HEK293 (cell line): ENCODE measurements around the gene NELL1.

Source experiments
- CTCF ChIA-PET: fragments of 350-600 bp; formaldehyde crosslinking; extraction: SDS; loops from one replicate; lab custom pipeline; 2021; ENCODE audit warnings: antibody characterized with exemption; lab: Yijun Ruan, JAX
- POLR2A ChIA-PET: fragments of 300-600 bp; formaldehyde crosslinking; extraction: SDS; loops from one replicate; lab custom pipeline; 2020; ENCODE audit warnings: antibody characterized with exemption, inconsistent platforms; lab: Yijun Ruan, JAX
- H3K27ac ChIP-seq: fragments of 200-500 bp; sonication (Bioruptor generic); 2 replicates; pipeline ENCODE4 v1.5.1; 2014; ENCODE audit warnings: low read depth, low read length, control low read depth, inconsistent platforms; ENCODE audit errors: extremely low read depth
- H3K36me3 ChIP-seq, 2 experiments: fragments of 200-500 bp in 1 of 2; sonication (Bioruptor generic) in 1 of 2; 1 replicate in 1 of 2; 2 replicates in 1 of 2; pipeline ENCODE4 v1.5.1; 2014 to 2017; ENCODE audit warnings: inconsistent platforms in 2 of 2, low read length in 2 of 2; ENCODE audit not compliant: control insufficient read depth in 2 of 2, insufficient read depth in 1 of 2
- H3K4me1 ChIP-seq: fragments of 200-500 bp; sonication (Bioruptor generic); 2 replicates; pipeline ENCODE4 v1.5.1; 2014; ENCODE audit warnings: mild to moderate bottlenecking, low read length, inconsistent platforms; ENCODE audit not compliant: control insufficient read depth, insufficient read depth
- H3K4me3 ChIP-seq: 2 replicates; pipeline ENCODE4 v1.5.1; 2011; ENCODE audit warnings: low read depth, mild to moderate bottlenecking, control low read depth, low read length, moderate library complexity
- H3K9me3 ChIP-seq: fragments of 200-500 bp; sonication (Bioruptor generic); 2 replicates; pipeline ENCODE4 v1.5.1; 2014; ENCODE audit warnings: low read depth, low read length, inconsistent platforms; ENCODE audit not compliant: control insufficient read depth, insufficient read depth
- BCL11B ChIP-seq: fragments of 450-650 bp; formaldehyde crosslinking; IDR thresholded peaks from 2 replicates; pipeline ENCODE4 v1.5.1; 2016; ENCODE audit warnings: low read depth, missing biosample characterization, missing genetic modification characterization
- GLI4 ChIP-seq: fragments of 450-650 bp; formaldehyde crosslinking; IDR thresholded peaks from 2 replicates; pipeline ENCODE4 v1.5.1; 2016; ENCODE audit warnings: missing biosample characterization, missing genetic modification characterization
- MEIS1 ChIP-seq: sonication (generic); formaldehyde crosslinking; IDR thresholded peaks from 2 replicates; pipeline ENCODE4 v1.8.1; 2022; ENCODE audit warnings: missing genetic modification reagents, mild to moderate bottlenecking, borderline replicate concordance
- ZBTB1 ChIP-seq: fragments of 450-650 bp; formaldehyde crosslinking; IDR thresholded peaks from 2 replicates; pipeline ENCODE4 v1.5.1; 2016; ENCODE audit warnings: missing biosample characterization, missing genetic modification characterization
- ZBTB17 ChIP-seq: fragments of 450-650 bp; formaldehyde crosslinking; IDR thresholded peaks from 2 replicates; pipeline ENCODE4 v1.5.1; 2016; ENCODE audit warnings: missing biosample characterization, missing genetic modification characterization
- ZBTB48 ChIP-seq: fragments of 450-650 bp; formaldehyde crosslinking; IDR thresholded peaks from 2 replicates; pipeline ENCODE4 v1.5.1; 2016; ENCODE audit warnings: missing biosample characterization, missing genetic modification characterization
- ZNF112 ChIP-seq: fragments of 450-650 bp; formaldehyde crosslinking; IDR thresholded peaks from 2 replicates; pipeline ENCODE4 v1.5.0; 2017; ENCODE audit warnings: missing biosample characterization, missing genetic modification characterization
- ZNF140 ChIP-seq: fragments of 450-650 bp; formaldehyde crosslinking; IDR thresholded peaks from 2 replicates; pipeline ENCODE4 v1.5.1; 2016; ENCODE audit warnings: missing biosample characterization, missing genetic modification characterization
- ZNF16 ChIP-seq: fragments of 450-650 bp; formaldehyde crosslinking; IDR thresholded peaks from 2 replicates; pipeline ENCODE4 v1.5.1; 2016; ENCODE audit warnings: low read depth, missing biosample characterization, missing genetic modification characterization
- ZNF184 ChIP-seq: fragments of 450-650 bp; IDR thresholded peaks from 2 replicates; pipeline ENCODE4 v1.5.1; 2018; ENCODE audit warnings: missing biosample characterization, mild to moderate bottlenecking, missing genetic modification characterization
- ZNF2 ChIP-seq: fragments of 450-650 bp; formaldehyde crosslinking; IDR thresholded peaks from 2 replicates; pipeline ENCODE4 v1.5.1; 2016; ENCODE audit warnings: missing biosample characterization, missing genetic modification characterization
- ZNF292 ChIP-seq: fragments of 450-650 bp; formaldehyde crosslinking; IDR thresholded peaks from 2 replicates; pipeline ENCODE4 v1.5.1; 2016; ENCODE audit warnings: low read depth, missing biosample characterization, missing genetic modification characterization, borderline replicate concordance
- ZNF366 ChIP-seq: fragments of 450-650 bp; formaldehyde crosslinking; conservative IDR thresholded peaks from 2 replicates; pipeline ENCODE4 v1.5.1; 2016; ENCODE audit warnings: missing biosample characterization, missing genetic modification characterization
- ZNF416 ChIP-seq: fragments of 450-650 bp; formaldehyde crosslinking; IDR thresholded peaks from 2 replicates; pipeline ENCODE4 v1.5.1; 2016; ENCODE audit warnings: missing biosample characterization, missing genetic modification characterization
- ZNF423 ChIP-seq: fragments of 450-650 bp; formaldehyde crosslinking; IDR thresholded peaks from 2 replicates; pipeline ENCODE4 v1.5.1; 2016; ENCODE audit warnings: missing biosample characterization, missing genetic modification characterization
- ZNF473 ChIP-seq: fragments of 450-650 bp; formaldehyde crosslinking; IDR thresholded peaks from 2 replicates; pipeline ENCODE4 v1.5.1; 2017; ENCODE audit warnings: missing biosample characterization, missing genetic modification characterization
- ZNF600 ChIP-seq: fragments of 450-650 bp; formaldehyde crosslinking; IDR thresholded peaks from 2 replicates; pipeline ENCODE4 v1.5.1; 2016; ENCODE audit warnings: missing biosample characterization, missing genetic modification characterization
- ZNF621 ChIP-seq: fragments of 450-650 bp; formaldehyde crosslinking; IDR thresholded peaks from 2 replicates; pipeline ENCODE4 v1.5.1; 2017; ENCODE audit warnings: missing biosample characterization, missing genetic modification characterization
- TF ChIP-seq, protein P1 (sequence below): fragments of 450-650 bp; formaldehyde crosslinking; IDR thresholded peaks from 2 replicates; pipeline ENCODE4 v1.5.1; 2016; ENCODE audit warnings: missing biosample characterization, missing genetic modification characterization
- TF ChIP-seq, protein P2 (sequence below): fragments of 450-650 bp; formaldehyde crosslinking; IDR thresholded peaks from 2 replicates; pipeline ENCODE4 v1.5.1; 2016; ENCODE audit warnings: missing biosample characterization, missing genetic modification characterization
- TF ChIP-seq, protein P3 (sequence below): fragments of 450-650 bp; formaldehyde crosslinking; IDR thresholded peaks from 2 replicates; pipeline ENCODE4 v1.5.1; 2016; ENCODE audit warnings: missing biosample characterization, missing genetic modification characterization
- TF ChIP-seq, protein P4 (sequence below): fragments of 450-650 bp; formaldehyde crosslinking; IDR thresholded peaks from 2 replicates; pipeline ENCODE4 v1.5.1; 2017; ENCODE audit warnings: missing biosample characterization, missing genetic modification characterization
- TF ChIP-seq, protein P5 (sequence below): fragments of 450-650 bp; formaldehyde crosslinking; IDR thresholded peaks from 2 replicates; pipeline ENCODE4 v1.5.1; 2016; ENCODE audit warnings: missing biosample characterization, missing genetic modification characterization
- TF ChIP-seq, protein P6 (sequence below): fragments of 450-650 bp; formaldehyde crosslinking; IDR thresholded peaks from 2 replicates; pipeline ENCODE4 v1.5.1; 2016; ENCODE audit warnings: missing biosample characterization, missing genetic modification characterization

Gene NELL1

DNA sequence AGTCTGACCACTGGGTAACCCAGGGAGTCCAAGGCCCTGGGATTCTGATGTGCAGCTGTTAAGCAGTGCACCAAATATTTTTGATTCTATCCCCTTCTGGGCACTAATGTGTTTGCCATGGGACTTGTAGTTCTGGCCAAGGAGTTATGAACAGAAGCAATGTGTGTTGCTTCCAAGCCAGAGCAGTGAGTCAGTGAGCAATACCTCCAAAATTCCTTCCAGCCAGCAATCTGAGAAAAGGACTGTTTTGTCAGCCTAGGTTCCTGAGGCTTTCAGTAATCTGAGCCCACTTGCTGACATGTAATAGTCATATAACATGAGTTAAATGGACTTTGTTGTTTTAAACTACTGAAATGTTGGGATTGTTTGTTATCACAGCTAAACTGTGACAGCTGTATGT is 311.4 kb downstream of the NELL1 start (continued):
- TF ChIP-seq, protein P1, sequence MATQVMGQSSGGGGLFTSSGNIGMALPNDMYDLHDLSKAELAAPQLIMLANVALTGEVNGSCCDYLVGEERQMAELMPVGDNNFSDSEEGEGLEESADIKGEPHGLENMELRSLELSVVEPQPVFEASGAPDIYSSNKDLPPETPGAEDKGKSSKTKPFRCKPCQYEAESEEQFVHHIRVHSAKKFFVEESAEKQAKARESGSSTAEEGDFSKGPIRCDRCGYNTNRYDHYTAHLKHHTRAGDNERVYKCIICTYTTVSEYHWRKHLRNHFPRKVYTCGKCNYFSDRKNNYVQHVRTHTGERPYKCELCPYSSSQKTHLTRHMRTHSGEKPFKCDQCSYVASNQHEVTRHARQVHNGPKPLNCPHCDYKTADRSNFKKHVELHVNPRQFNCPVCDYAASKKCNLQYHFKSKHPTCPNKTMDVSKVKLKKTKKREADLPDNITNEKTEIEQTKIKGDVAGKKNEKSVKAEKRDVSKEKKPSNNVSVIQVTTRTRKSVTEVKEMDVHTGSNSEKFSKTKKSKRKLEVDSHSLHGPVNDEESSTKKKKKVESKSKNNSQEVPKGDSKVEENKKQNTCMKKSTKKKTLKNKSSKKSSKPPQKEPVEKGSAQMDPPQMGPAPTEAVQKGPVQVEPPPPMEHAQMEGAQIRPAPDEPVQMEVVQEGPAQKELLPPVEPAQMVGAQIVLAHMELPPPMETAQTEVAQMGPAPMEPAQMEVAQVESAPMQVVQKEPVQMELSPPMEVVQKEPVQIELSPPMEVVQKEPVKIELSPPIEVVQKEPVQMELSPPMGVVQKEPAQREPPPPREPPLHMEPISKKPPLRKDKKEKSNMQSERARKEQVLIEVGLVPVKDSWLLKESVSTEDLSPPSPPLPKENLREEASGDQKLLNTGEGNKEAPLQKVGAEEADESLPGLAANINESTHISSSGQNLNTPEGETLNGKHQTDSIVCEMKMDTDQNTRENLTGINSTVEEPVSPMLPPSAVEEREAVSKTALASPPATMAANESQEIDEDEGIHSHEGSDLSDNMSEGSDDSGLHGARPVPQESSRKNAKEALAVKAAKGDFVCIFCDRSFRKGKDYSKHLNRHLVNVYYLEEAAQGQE (tag by site-specific recombination) = no peak
- no peak for TF ChIP-seq ZNF423 (tag by site-specific recombination)

DNA sequence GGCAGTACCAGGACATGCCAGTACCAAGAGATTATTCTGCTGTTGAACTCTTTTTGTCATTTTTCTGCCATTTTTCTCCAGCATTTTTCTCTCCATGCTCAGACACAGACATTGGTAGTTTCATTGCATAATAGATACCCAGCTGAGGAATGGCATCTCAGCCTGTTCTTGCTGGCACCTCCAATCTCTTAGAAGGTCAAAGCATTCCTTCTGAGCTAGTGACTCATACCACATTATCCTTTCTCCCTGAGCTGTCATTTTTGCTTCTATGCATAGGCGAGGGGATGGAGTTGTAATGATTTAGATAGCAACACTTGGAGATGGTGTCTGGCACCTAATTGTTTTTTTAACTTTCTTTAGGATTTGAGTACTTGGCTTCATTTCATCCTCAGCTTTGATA is 321.1 kb downstream of the NELL1 start:
- Histone ChIP-seq H3K4me1 (no peaks in the 10 kb centered on the region), H3K27ac (no peak overlapping the region), H3K4me3 (no peak overlapping the region), H3K36me3 (no peaks in the 10 kb centered on the region), H3K9me3 (no peaks in the 10 kb centered on the region)
- ChIA-PET POLR2A (no interaction called here), CTCF (interaction anchor here (0.6 kb wide), 2 partner anchors 26 to 588 kb away, joined by 3 read pairs; no protein-coding TSS in a partner anchor)
- no peak for TF ChIP-seq ZNF112 (tag by site-specific recombination)
- TF ChIP-seq BCL11B (tag by site-specific recombination) = no peak
- TF ChIP-seq, protein P2, sequence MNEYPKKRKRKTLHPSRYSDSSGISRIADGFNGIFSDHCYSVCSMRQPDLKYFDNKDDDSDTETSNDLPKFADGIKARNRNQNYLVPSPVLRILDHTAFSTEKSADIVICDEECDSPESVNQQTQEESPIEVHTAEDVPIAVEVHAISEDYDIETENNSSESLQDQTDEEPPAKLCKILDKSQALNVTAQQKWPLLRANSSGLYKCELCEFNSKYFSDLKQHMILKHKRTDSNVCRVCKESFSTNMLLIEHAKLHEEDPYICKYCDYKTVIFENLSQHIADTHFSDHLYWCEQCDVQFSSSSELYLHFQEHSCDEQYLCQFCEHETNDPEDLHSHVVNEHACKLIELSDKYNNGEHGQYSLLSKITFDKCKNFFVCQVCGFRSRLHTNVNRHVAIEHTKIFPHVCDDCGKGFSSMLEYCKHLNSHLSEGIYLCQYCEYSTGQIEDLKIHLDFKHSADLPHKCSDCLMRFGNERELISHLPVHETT (tag by site-specific recombination) = no peak
- TF ChIP-seq, all 188 proteins: peak for 0

DNA sequence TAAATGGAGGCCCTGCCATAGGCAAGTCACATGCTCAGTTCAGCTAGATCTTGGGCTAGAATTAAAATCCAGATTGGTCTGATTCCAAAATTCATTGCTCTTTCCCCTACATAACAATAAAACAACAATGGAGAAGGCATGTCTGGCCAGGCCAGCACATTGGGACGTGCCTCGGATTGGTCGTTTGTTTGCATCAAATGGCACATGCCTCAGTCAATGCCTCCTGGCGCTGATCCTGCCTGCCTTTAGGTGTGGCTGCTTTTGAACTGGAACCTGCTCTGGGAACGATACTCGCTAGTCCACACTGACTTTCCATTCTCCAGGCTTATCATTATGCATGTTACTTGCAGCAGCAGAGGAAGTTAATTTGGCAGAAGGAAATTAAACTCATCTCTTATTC is 322.1 kb downstream of the NELL1 start:
- ChIA-PET POLR2A (no interaction called here), CTCF (no interaction called here)
- H3K9me3 ChIP-seq = no peaks in the 10 kb centered on the region
- no peaks in the 10 kb centered on the region for H3K4me1 ChIP-seq
- H3K36me3 ChIP-seq = no peaks in the 10 kb centered on the region
- H3K27ac ChIP-seq = no peak overlapping the region
- no peak overlapping the region for H3K4me3 ChIP-seq
- TF ChIP-seq ZNF621 = no peak
- no peak for TF ChIP-seq ZBTB1 (tag by site-specific recombination)
- no peak for TF ChIP-seq ZNF366
- TF ChIP-seq, protein P3, sequence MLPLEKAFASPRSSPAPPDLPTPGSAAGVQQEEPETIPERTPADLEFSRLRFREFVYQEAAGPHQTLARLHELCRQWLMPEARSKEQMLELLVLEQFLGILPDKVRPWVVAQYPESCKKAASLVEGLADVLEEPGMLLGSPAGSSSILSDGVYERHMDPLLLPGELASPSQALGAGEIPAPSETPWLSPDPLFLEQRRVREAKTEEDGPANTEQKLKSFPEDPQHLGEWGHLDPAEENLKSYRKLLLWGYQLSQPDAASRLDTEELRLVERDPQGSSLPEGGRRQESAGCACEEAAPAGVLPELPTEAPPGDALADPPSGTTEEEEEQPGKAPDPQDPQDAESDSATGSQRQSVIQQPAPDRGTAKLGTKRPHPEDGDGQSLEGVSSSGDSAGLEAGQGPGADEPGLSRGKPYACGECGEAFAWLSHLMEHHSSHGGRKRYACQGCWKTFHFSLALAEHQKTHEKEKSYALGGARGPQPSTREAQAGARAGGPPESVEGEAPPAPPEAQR (tag by site-specific recombination) = no peak
- no peak for TF ChIP-seq ZNF16 (tag by site-specific recombination)
- TF ChIP-seq ZNF292 (tag by site-specific recombination) = no peak
- no peak for TF ChIP-seq ZNF184 (tag by site-specific recombination)
- no peak for TF ChIP-seq ZNF473 (tag by site-specific recombination)
- TF ChIP-seq, protein P4, sequence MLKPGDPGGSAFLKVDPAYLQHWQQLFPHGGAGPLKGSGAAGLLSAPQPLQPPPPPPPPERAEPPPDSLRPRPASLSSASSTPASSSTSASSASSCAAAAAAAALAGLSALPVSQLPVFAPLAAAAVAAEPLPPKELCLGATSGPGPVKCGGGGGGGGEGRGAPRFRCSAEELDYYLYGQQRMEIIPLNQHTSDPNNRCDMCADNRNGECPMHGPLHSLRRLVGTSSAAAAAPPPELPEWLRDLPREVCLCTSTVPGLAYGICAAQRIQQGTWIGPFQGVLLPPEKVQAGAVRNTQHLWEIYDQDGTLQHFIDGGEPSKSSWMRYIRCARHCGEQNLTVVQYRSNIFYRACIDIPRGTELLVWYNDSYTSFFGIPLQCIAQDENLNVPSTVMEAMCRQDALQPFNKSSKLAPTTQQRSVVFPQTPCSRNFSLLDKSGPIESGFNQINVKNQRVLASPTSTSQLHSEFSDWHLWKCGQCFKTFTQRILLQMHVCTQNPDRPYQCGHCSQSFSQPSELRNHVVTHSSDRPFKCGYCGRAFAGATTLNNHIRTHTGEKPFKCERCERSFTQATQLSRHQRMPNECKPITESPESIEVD = no peak
- TF ChIP-seq, protein P5, sequence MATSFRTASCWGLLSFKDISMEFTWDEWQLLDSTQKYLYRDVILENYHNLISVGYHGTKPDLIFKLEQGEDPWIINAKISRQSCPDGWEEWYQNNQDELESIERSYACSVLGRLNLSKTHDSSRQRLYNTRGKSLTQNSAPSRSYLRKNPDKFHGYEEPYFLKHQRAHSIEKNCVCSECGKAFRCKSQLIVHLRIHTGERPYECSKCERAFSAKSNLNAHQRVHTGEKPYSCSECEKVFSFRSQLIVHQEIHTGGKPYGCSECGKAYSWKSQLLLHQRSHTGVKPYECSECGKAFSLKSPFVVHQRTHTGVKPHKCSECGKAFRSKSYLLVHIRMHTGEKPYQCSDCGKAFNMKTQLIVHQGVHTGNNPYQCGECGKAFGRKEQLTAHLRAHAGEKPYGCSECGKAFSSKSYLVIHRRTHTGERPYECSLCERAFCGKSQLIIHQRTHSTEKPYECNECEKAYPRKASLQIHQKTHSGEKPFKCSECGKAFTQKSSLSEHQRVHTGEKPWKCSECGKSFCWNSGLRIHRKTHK (tag by site-specific recombination) = no peak
- TF ChIP-seq GLI4 (tag by site-specific recombination) = no peak
- TF ChIP-seq, protein P6, sequence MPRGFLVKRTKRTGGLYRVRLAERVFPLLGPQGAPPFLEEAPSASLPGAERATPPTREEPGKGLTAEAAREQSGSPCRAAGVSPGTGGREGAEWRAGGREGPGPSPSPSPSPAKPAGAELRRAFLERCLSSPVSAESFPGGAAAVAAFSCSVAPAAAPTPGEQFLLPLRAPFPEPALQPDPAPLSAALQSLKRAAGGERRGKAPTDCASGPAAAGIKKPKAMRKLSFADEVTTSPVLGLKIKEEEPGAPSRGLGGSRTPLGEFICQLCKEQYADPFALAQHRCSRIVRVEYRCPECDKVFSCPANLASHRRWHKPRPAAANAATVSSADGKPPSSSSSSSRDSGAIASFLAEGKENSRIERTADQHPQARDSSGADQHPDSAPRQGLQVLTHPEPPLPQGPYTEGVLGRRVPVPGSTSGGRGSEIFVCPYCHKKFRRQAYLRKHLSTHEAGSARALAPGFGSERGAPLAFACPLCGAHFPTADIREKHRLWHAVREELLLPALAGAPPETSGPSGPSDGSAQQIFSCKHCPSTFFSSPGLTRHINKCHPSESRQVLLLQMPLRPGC (tag by site-specific recombination) = no peak
- TF ChIP-seq ZBTB17 = no peak
- TF ChIP-seq ZNF140 (tag by site-specific recombination) = no peak
- TF ChIP-seq ZBTB48 (tag by site-specific recombination) = no peak
- no peak for TF ChIP-seq ZNF416 (tag by site-specific recombination)
- TF ChIP-seq MEIS1 = no peak
- no peak for TF ChIP-seq ZNF600 (tag by site-specific recombination)
- no peak for TF ChIP-seq ZNF2
